T-cell (primary cell): ENCODE measurements around the gene SIGLEC8. TPM values are rescaled to one million over a fixed set of nuclear protein-coding genes. Genes with fewer than 3 reads are reported as not detected.

Experiments used
- ATAC-seq, 4 experiments: fragments of 200-7000 bp in 3 of 4; fragments of 150-1000 bp in 1 of 4; cut with Tn5 transposase; replicated peaks in 1 of 4; 1 replicate in 3 of 4; 2 replicates in 1 of 4; pipeline ENCODE4 v1.10.0; 2021; ENCODE audit warnings: moderate library complexity in 3 of 4, mild to moderate bottlenecking in 2 of 4, moderate number of reproducible peaks in 1 of 4
- CTCF ChIA-PET, 2 donors: fragments of 300-600 bp; sonication (Branson Sonifier 250); formaldehyde crosslinking; loops; one replicate each; lab custom pipeline; 2022; ENCODE audit warnings: antibody characterized with exemption in 2 of 2; lab: Charles Lee
- POLR2A ChIA-PET, 2 donors: fragments of 300-600 bp; sonication (Branson Sonifier 250); formaldehyde crosslinking; loops; one replicate each; lab custom pipeline; 2022; ENCODE audit warnings: antibody characterized with exemption in 2 of 2; lab: Charles Lee
- DNase-seq, 35 experiments: peaks; one replicate each; pipeline versions ENCODE4 v3.0.0 to v3.0.0-alpha.2; 2013 to 2023
- H3K27ac ChIP-seq: one replicate; pipeline ENCODE4 v1.5.1; 2013; ENCODE audit warnings: low read length
- H3K27me3 ChIP-seq, 2 experiments: replicated peaks in 1 of 2; 1 replicate in 1 of 2; 2 replicates in 1 of 2; pipeline versions ENCODE4 v1.6.1 to v1.7.0; 2013; ENCODE audit warnings: low read length in 1 of 2, mixed read lengths in 1 of 2; ENCODE audit not compliant: control insufficient read depth in 2 of 2, insufficient read depth in 2 of 2; ENCODE audit errors: extremely low read depth in 1 of 2
- H3K36me3 ChIP-seq, 2 donors: 1 replicate in 1 of 2; 2 replicates in 1 of 2; pipeline versions ENCODE4 v1.6.1 to v1.7.0; 2013; ENCODE audit warnings: low read length in 1 of 2; ENCODE audit not compliant: control insufficient read depth in 2 of 2, insufficient read depth in 1 of 2; ENCODE audit errors: extremely low read depth in 1 of 2
- H3K4me1 ChIP-seq, 2 experiments: 1 replicate in 1 of 2; 2 replicates in 1 of 2; pipeline versions ENCODE4 v1.6.1 to v1.7.0; 2013; ENCODE audit warnings: low read length in 2 of 2, mixed read lengths in 1 of 2; ENCODE audit not compliant: insufficient read depth in 2 of 2, control insufficient read depth in 1 of 2; ENCODE audit errors: extremely low read depth in 1 of 2
- H3K4me3 ChIP-seq, 2 donors: 1 replicate in 1 of 2; 2 replicates in 1 of 2; pipeline versions ENCODE4 v1.5.1 to v1.7.0; 2013; ENCODE audit warnings: mild to moderate bottlenecking in 2 of 2, low read length in 1 of 2, moderate library complexity in 1 of 2; ENCODE audit not compliant: control insufficient read depth in 1 of 2; ENCODE audit errors: extremely low read depth in 1 of 2
- H3K9me3 ChIP-seq: 2 replicates; pipeline ENCODE4 v1.7.0; 2013
- H3K27ac Mint-ChIP-seq, 2 donors: one replicate each; pipeline ENCODE4 v1.8.0; 2020 to 2021; ENCODE audit warnings: mild to moderate bottlenecking in 2 of 2, mixed read lengths in 2 of 2
- H3K27me3 Mint-ChIP-seq, 2 donors: one replicate each; pipeline ENCODE4 v1.8.0; 2021 to 2022; ENCODE audit warnings: mixed read lengths in 2 of 2
- H3K36me3 Mint-ChIP-seq: one replicate; pipeline ENCODE4 v1.8.0; 2021; ENCODE audit warnings: mixed read lengths
- H3K4me1 Mint-ChIP-seq, 3 donors: one replicate each; pipeline ENCODE4 v1.8.0; 2020 to 2022; ENCODE audit warnings: mixed read lengths in 3 of 3, mild to moderate bottlenecking in 1 of 3
- H3K4me3 Mint-ChIP-seq, 3 donors: one replicate each; pipeline ENCODE4 v1.8.0; 2020 to 2022; ENCODE audit warnings: mild to moderate bottlenecking in 3 of 3, mixed read lengths in 3 of 3, moderate library complexity in 3 of 3
- H3K9me3 Mint-ChIP-seq, 3 donors: one replicate each; pipeline ENCODE4 v1.8.0; 2020 to 2022; ENCODE audit warnings: mixed read lengths in 3 of 3
- WGBS: methylation state at CpG from one replicate; pipeline ENCODE4 v1.1.5; 2013; ENCODE audit warnings: missing lambda C conversion rate; ENCODE audit not compliant: insufficient coverage; 5-methylcytosine and 5-hydroxymethylcytosine counted together
- total RNA-seq, 35 experiments: library from RNA in 6 of 35; stranded (reverse) in 6 of 35; fragments of 120-200 nt in 1 of 35; gene quantifications; one replicate each; pipeline versions ENCODE4 v1.2.1 to v1.2.4 and lab custom pipeline; 2013 to 2026

SIGLEC8 gene
- total RNA-seq, 5 donors from 2014 or later (not counting 1 experiment from before 2014, with no cell fraction given), result not detected

GRCh38 chr19:51433043-51433442 lies 25.2 kb downstream of the SIGLEC8 start:
- ChIA-PET POLR2A (no interaction called here), CTCF (interaction anchor here in 1 of 2 donors (0.6 to 0.9 kb wide), 2 partner anchors 32 to 82 kb away, joined by 3 to 6 read pairs; no protein-coding TSS in a partner anchor)
- Histone ChIP-seq H3K27me3 (no peaks in the 10 kb centered on the region), H3K36me3 (no peaks in the 10 kb centered on the region), H3K4me3 (no peak overlapping the region), H3K9me3 (no peaks in the 10 kb centered on the region), H3K27ac (no peak overlapping the region), H3K4me1 (no peaks in the 10 kb centered on the region)
- peaks cover 0 to under 1% (median 0%) of the 10 kb centered on the region in 3 donors for H3K4me1 Mint-ChIP-seq
- ATAC-seq, result no peak
- H3K27me3 Mint-ChIP-seq, result peaks cover 11 to 16% of the 10 kb centered on the region in 2 donors
- no peaks in the 10 kb centered on the region for H3K36me3 Mint-ChIP-seq
- H3K9me3 Mint-ChIP-seq, result no peaks in the 10 kb centered on the region
- H3K4me3 Mint-ChIP-seq, result no peak overlapping the region
- DNase-seq, result no peak
- H3K27ac Mint-ChIP-seq, result no peak overlapping the region
- WGBS, result 60% methylated on average over 1 of the region's 4 CpGs

GRCh38 chr19:51431124-51431523 lies 27.1 kb downstream of the SIGLEC8 start:
- Histone ChIP-seq H3K27me3 (peaks cover 0 to 8% of the 10 kb centered on the region in 2 experiments), H3K36me3 (no peaks in the 10 kb centered on the region), H3K4me3 (no peak overlapping the region), H3K4me1 (no peaks in the 10 kb centered on the region), H3K27ac (no peak overlapping the region), H3K9me3 (no peaks in the 10 kb centered on the region)
- H3K9me3 Mint-ChIP-seq, result no peaks in the 10 kb centered on the region
- H3K36me3 Mint-ChIP-seq, result no peaks in the 10 kb centered on the region
- WGBS, result 38% methylated on average over 1 of the region's 3 CpGs
- no peaks in the 10 kb centered on the region for H3K4me1 Mint-ChIP-seq
- H3K27me3 Mint-ChIP-seq, result peaks cover 7% of the 10 kb centered on the region in 2 donors
- ATAC-seq (no peak), DNase-seq (no peak)
- H3K4me3 Mint-ChIP-seq, result no peak overlapping the region
- ChIA-PET CTCF (no interaction called here), POLR2A (no interaction called here)
- H3K27ac Mint-ChIP-seq, result no peak overlapping the region

GRCh38 chr19:51430221-51430620 lies 28.0 kb downstream of the SIGLEC8 start:
- peaks cover 0 to 14% of the 10 kb centered on the region in 2 experiments for H3K27me3 ChIP-seq
- no CpG with 5 or more reads among the region's 3 CpGs for WGBS
- Mint-ChIP-seq H3K36me3 (no peaks in the 10 kb centered on the region), H3K4me1 (no peaks in the 10 kb centered on the region), H3K4me3 (no peak overlapping the region), H3K9me3 (no peaks in the 10 kb centered on the region), H3K27ac (no peak overlapping the region), H3K27me3 (peaks cover 5 to 6% of the 10 kb centered on the region in 2 donors)
- no peak overlapping the region for H3K27ac ChIP-seq
- H3K4me3 ChIP-seq, result no peak overlapping the region
- DNase-seq (no peak), ATAC-seq (no peak)
- no peaks in the 10 kb centered on the region for H3K9me3 ChIP-seq
- CTCF ChIA-PET, result no interaction called here
- H3K36me3 ChIP-seq, result no peaks in the 10 kb centered on the region
- H3K4me1 ChIP-seq, result no peaks in the 10 kb centered on the region
- POLR2A ChIA-PET, result no interaction called here

GRCh38 chr19:51427201-51427600 lies 31.1 kb downstream of the SIGLEC8 start:
- no CpG with 5 or more reads among the region's 3 CpGs for WGBS

GRCh38 chr19:51422053-51422448 lies 36.2 kb downstream of the SIGLEC8 start:
- H3K4me1 Mint-ChIP-seq, result peaks cover 0 to 9% (median 0%) of the 10 kb centered on the region in 3 donors
- no peak overlapping the region for H3K4me3 ChIP-seq
- peak overlapping the region in 1 of 2 donors; percentile 70 for H3K27ac Mint-ChIP-seq
- 3% methylated on average over 16 of the region's 19 CpGs for WGBS
- peak overlapping the region in 1 of 3 donors; percentile 27 for H3K4me3 Mint-ChIP-seq
- DNase-seq, result peak; percentile 40 to 87 (median 73)
- H3K27ac ChIP-seq, result no peak overlapping the region
- peaks cover 26 to 41% of the 10 kb centered on the region in 2 donors for H3K27me3 Mint-ChIP-seq
- ChIA-PET POLR2A (no interaction called here), CTCF (interaction anchor here (0.5 to 1.4 kb wide), 8 partner anchors 17 to 414 kb away, joined by 3 to 9 read pairs (median 3); no protein-coding TSS in a partner anchor)
- H3K4me1 ChIP-seq, result peaks cover 0 to 20% of the 10 kb centered on the region in 2 experiments
- H3K36me3 ChIP-seq, result no peaks in the 10 kb centered on the region
- peaks cover 0 to 47% of the 10 kb centered on the region in 2 experiments for H3K27me3 ChIP-seq
- no peaks in the 10 kb centered on the region for H3K9me3 Mint-ChIP-seq
- peak; percentile 74 to 93 (median 86) for ATAC-seq
- no peaks in the 10 kb centered on the region for H3K9me3 ChIP-seq
- no peaks in the 10 kb centered on the region for H3K36me3 Mint-ChIP-seq

More at GRCh38 chr19:51427201-51427600, 31.1 kb downstream of the SIGLEC8 start:
- Histone ChIP-seq H3K36me3 (no peaks in the 10 kb centered on the region), H3K4me1 (no peaks in the 10 kb centered on the region), H3K9me3 (no peaks in the 10 kb centered on the region), H3K27me3 (peaks cover 0 to 18% of the 10 kb centered on the region in 2 experiments), H3K4me3 (no peak overlapping the region), H3K27ac (no peak overlapping the region)
- CTCF ChIA-PET, result no interaction called here
- ATAC-seq, result no peak
- H3K4me1 Mint-ChIP-seq, result no peaks in the 10 kb centered on the region
- POLR2A ChIA-PET, result no interaction called here
- H3K27me3 Mint-ChIP-seq, result peaks cover 11% of the 10 kb centered on the region in 2 donors
- H3K4me3 Mint-ChIP-seq, result no peak overlapping the region
- DNase-seq, result no peak
- H3K9me3 Mint-ChIP-seq, result no peaks in the 10 kb centered on the region
- no peak overlapping the region for H3K27ac Mint-ChIP-seq
- H3K36me3 Mint-ChIP-seq, result no peaks in the 10 kb centered on the region

GRCh38 chr19:51421229-51422052 lies 36.8 kb downstream of the SIGLEC8 start:
- WGBS, result 5% methylated on average over 18 of the region's 39 CpGs
- DNase-seq, result peak in 1 of 35 experiments; percentile 4
- peaks cover 27 to 40% of the 10 kb centered on the region in 2 donors for H3K27me3 Mint-ChIP-seq
- no peak for ATAC-seq
- POLR2A ChIA-PET, result no interaction called here
- H3K27ac Mint-ChIP-seq, result no peak overlapping the region
- H3K36me3 Mint-ChIP-seq, result no peaks in the 10 kb centered on the region
- Histone ChIP-seq H3K27ac (no peak overlapping the region), H3K4me3 (no peak overlapping the region), H3K36me3 (no peaks in the 10 kb centered on the region), H3K27me3 (peaks cover 0 to 49% of the 10 kb centered on the region in 2 experiments), H3K9me3 (no peaks in the 10 kb centered on the region), H3K4me1 (peaks cover 0 to 20% of the 10 kb centered on the region in 2 experiments)
- H3K4me3 Mint-ChIP-seq, result peak overlapping the region in 1 of 3 donors; percentile 27
- CTCF ChIA-PET, result interaction anchor here (0.5 to 1.4 kb wide), 9 partner anchors 17 to 414 kb away, joined by 3 to 6 read pairs (median 3); no protein-coding TSS in a partner anchor
- peaks cover 0 to 11% (median 0%) of the 10 kb centered on the region in 3 donors for H3K4me1 Mint-ChIP-seq
- no peaks in the 10 kb centered on the region for H3K9me3 Mint-ChIP-seq
